Peyer's patch (tissue), 4 donors: Measurements from ENCODE around the gene RCSD1.

Experiments
- POLR2A ChIP-seq, 2 donors: fragments of 450-650 bp; IDR thresholded peaks; one replicate each; pipeline ENCODE4 v1.5.1; 2017; ENCODE audit warnings: antibody characterized with exemption in 2 of 2, mild to moderate bottlenecking in 2 of 2, moderate library complexity in 2 of 2
- TF ChIP-seq, protein P1 (sequence below), 6 experiments: fragments of 450-650 bp in 4 of 6; fragments of 200-600 bp in 2 of 6; sonication (generic) in 1 of 6; IDR thresholded peaks; one replicate each; pipeline ENCODE4 v1.5.1; 2017 to 2019; ENCODE audit warnings: antibody characterized with exemption in 6 of 6, mild to moderate bottlenecking in 3 of 6, moderate library complexity in 1 of 6

GRCh38 chr1:167641786-167642500 is 11.9 kb downstream of the RCSD1 start:
- TF ChIP-seq, protein P1, sequence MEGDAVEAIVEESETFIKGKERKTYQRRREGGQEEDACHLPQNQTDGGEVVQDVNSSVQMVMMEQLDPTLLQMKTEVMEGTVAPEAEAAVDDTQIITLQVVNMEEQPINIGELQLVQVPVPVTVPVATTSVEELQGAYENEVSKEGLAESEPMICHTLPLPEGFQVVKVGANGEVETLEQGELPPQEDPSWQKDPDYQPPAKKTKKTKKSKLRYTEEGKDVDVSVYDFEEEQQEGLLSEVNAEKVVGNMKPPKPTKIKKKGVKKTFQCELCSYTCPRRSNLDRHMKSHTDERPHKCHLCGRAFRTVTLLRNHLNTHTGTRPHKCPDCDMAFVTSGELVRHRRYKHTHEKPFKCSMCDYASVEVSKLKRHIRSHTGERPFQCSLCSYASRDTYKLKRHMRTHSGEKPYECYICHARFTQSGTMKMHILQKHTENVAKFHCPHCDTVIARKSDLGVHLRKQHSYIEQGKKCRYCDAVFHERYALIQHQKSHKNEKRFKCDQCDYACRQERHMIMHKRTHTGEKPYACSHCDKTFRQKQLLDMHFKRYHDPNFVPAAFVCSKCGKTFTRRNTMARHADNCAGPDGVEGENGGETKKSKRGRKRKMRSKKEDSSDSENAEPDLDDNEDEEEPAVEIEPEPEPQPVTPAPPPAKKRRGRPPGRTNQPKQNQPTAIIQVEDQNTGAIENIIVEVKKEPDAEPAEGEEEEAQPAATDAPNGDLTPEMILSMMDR (IDR thresholded peaks at IDR 0.05), result no peak
- no peak for TF ChIP-seq POLR2A (IDR thresholded peaks at IDR 0.05)
